ENCODE results near the gene CATSPERB.
"Not testable (repeated sequence)": the region's sequence is repeated elsewhere in the genome, so short reads cannot be mapped to it uniquely, and the experiment has no call there.

CATSPERB gene

GRCh38 chr14:91750634-91751198 is 18.8 kb upstream of the CATSPERB start:
- no peaks in the 10 kb centered on the region for H3K27me3 ChIP-seq (ENCODE audit: insufficient read depth, low read length)
- H3K9me3 ChIP-seq (ENCODE audit: low read length): no peaks in the 10 kb centered on the region
- H2AFZ ChIP-seq (ENCODE audit: low read depth, low read length): no peak overlapping the region
- H3K4me3 ChIP-seq (ENCODE audit: low read length): no peak overlapping the region
- no peaks in the 10 kb centered on the region for H3K36me3 ChIP-seq (ENCODE audit: insufficient read depth, low read length)
- no peaks in the 10 kb centered on the region for H3K4me1 ChIP-seq (ENCODE audit: insufficient read depth, low read length)

GRCh38 chr14:91749868-91750267 is 18.0 kb upstream of the CATSPERB start:
- Histone ChIP-seq H3K36me3 (ENCODE audit: insufficient read depth, low read length) (no peaks in the 10 kb centered on the region), H2AFZ (ENCODE audit: low read depth, low read length) (no peak overlapping the region), H3K9me3 (ENCODE audit: low read length) (no peaks in the 10 kb centered on the region), H3K4me3 (ENCODE audit: low read length) (no peak overlapping the region), H3K27me3 (ENCODE audit: insufficient read depth, low read length) (no peaks in the 10 kb centered on the region), H3K4me1 (ENCODE audit: insufficient read depth, low read length) (no peaks in the 10 kb centered on the region)

- no peak overlapping the region for H2AFZ ChIP-seq (ENCODE audit: low read depth, low read length)
- H3K4me3 ChIP-seq (ENCODE audit: low read length): no peak overlapping the region
- H3K27me3 ChIP-seq (ENCODE audit: insufficient read depth, low read length): no peaks in the 10 kb centered on the region
- no peaks in the 10 kb centered on the region for H3K4me1 ChIP-seq (ENCODE audit: insufficient read depth, low read length)
- H3K36me3 ChIP-seq (ENCODE audit: insufficient read depth, low read length): no peaks in the 10 kb centered on the region
- H3K9me3 ChIP-seq (ENCODE audit: low read length): no peaks in the 10 kb centered on the region
Observed at GRCh38 chr14:91748049-91748448, 16.2 kb upstream of the CATSPERB start.

GRCh38 chr14:91745344-91745743 is 13.5 kb upstream of the CATSPERB start:
- Histone ChIP-seq H3K4me1 (ENCODE audit: insufficient read depth, low read length) (no peaks in the 10 kb centered on the region), H2AFZ (ENCODE audit: low read depth, low read length) (no peak overlapping the region), H3K27me3 (ENCODE audit: insufficient read depth, low read length) (no peaks in the 10 kb centered on the region), H3K36me3 (ENCODE audit: insufficient read depth, low read length) (no peaks in the 10 kb centered on the region), H3K4me3 (ENCODE audit: low read length) (no peak overlapping the region), H3K9me3 (ENCODE audit: low read length) (no peaks in the 10 kb centered on the region)

GRCh38 chr14:91744068-91744480 is 12.2 kb upstream of the CATSPERB start:
- H3K27me3 ChIP-seq (ENCODE audit: insufficient read depth, low read length): no peaks in the 10 kb centered on the region

GRCh38 chr14:91743305-91743653 is 11.4 kb upstream of the CATSPERB start:
- Histone ChIP-seq H3K27me3 (ENCODE audit: insufficient read depth, low read length) (no peaks in the 10 kb centered on the region), H3K36me3 (ENCODE audit: insufficient read depth, low read length) (no peaks in the 10 kb centered on the region), H3K9me3 (ENCODE audit: low read length) (no peaks in the 10 kb centered on the region), H3K4me3 (ENCODE audit: low read length) (no peak overlapping the region), H2AFZ (ENCODE audit: low read depth, low read length) (no peak overlapping the region), H3K4me1 (ENCODE audit: insufficient read depth, low read length) (no peaks in the 10 kb centered on the region)

More at GRCh38 chr14:91744068-91744480, 12.2 kb upstream of the CATSPERB start:
- no peaks in the 10 kb centered on the region for H3K4me1 ChIP-seq (ENCODE audit: insufficient read depth, low read length)
- H2AFZ ChIP-seq (ENCODE audit: low read depth, low read length): no peak overlapping the region
- H3K9me3 ChIP-seq (ENCODE audit: low read length): no peaks in the 10 kb centered on the region
- no peak overlapping the region for H3K4me3 ChIP-seq (ENCODE audit: low read length)
- no peaks in the 10 kb centered on the region for H3K36me3 ChIP-seq (ENCODE audit: insufficient read depth, low read length)

- H3K4me1 ChIP-seq (ENCODE audit: insufficient read depth, low read length): no peaks in the 10 kb centered on the region
- H3K4me3 ChIP-seq (ENCODE audit: low read length): no peak overlapping the region
- H3K27me3 ChIP-seq (ENCODE audit: insufficient read depth, low read length): no peaks in the 10 kb centered on the region
- no peaks in the 10 kb centered on the region for H3K36me3 ChIP-seq (ENCODE audit: insufficient read depth, low read length)
- no peaks in the 10 kb centered on the region for H3K9me3 ChIP-seq (ENCODE audit: low read length)
- no peak overlapping the region for H2AFZ ChIP-seq (ENCODE audit: low read depth, low read length)
Observed at GRCh38 chr14:91742621-91743304, 10.9 kb upstream of the CATSPERB start.

- H3K36me3 ChIP-seq (ENCODE audit: insufficient read depth, low read length); H3K27me3 ChIP-seq (ENCODE audit: insufficient read depth, low read length); H3K4me1 ChIP-seq (ENCODE audit: insufficient read depth, low read length); H3K4me3 ChIP-seq (ENCODE audit: low read length); H2AFZ ChIP-seq (ENCODE audit: low read depth, low read length); H3K9me3 ChIP-seq (ENCODE audit: low read length): not testable (repeated sequence)
Observed at GRCh38 chr14:91739867-91740266, 8.0 kb upstream of the CATSPERB start.

- Histone ChIP-seq H3K36me3 (ENCODE audit: insufficient read depth, low read length) (no peaks in the 10 kb centered on the region), H3K4me3 (ENCODE audit: low read length) (no peak overlapping the region), H3K27me3 (ENCODE audit: insufficient read depth, low read length) (no peaks in the 10 kb centered on the region), H3K4me1 (ENCODE audit: insufficient read depth, low read length) (peaks cover 9% of the 10 kb centered on the region), H3K9me3 (ENCODE audit: low read length) (no peaks in the 10 kb centered on the region), H2AFZ (ENCODE audit: low read depth, low read length) (no peak overlapping the region)
Observed at GRCh38 chr14:91737619-91738018, 5.7 kb upstream of the CATSPERB start.

- H2AFZ ChIP-seq (ENCODE audit: low read depth, low read length): peak overlapping the region; percentile 15
- H3K27me3 ChIP-seq (ENCODE audit: insufficient read depth, low read length): no peaks in the 10 kb centered on the region
- H3K36me3 ChIP-seq (ENCODE audit: insufficient read depth, low read length): no peaks in the 10 kb centered on the region
- H3K9me3 ChIP-seq (ENCODE audit: low read length): no peaks in the 10 kb centered on the region
- peaks cover 13% of the 10 kb centered on the region for H3K4me1 ChIP-seq (ENCODE audit: insufficient read depth, low read length)
- no peak overlapping the region for H3K4me3 ChIP-seq (ENCODE audit: low read length)
Observed at GRCh38 chr14:91732859-91733477, 1.1 kb upstream of the CATSPERB start.

GRCh38 chr14:91732439-91732838 is 553 bp upstream of the CATSPERB start:
- Histone ChIP-seq H3K9me3 (ENCODE audit: low read length) (no peaks in the 10 kb centered on the region), H2AFZ (ENCODE audit: low read depth, low read length) (peak overlapping the region; percentile 15), H3K4me1 (ENCODE audit: insufficient read depth, low read length) (peaks cover 13% of the 10 kb centered on the region)

GRCh38 chr14:91731018-91731417 is 868 bp downstream of the CATSPERB start:
- H3K9me3 ChIP-seq (ENCODE audit: low read length): no peaks in the 10 kb centered on the region
- no peaks in the 10 kb centered on the region for H3K27me3 ChIP-seq (ENCODE audit: insufficient read depth, low read length)
- no peak overlapping the region for H3K4me3 ChIP-seq (ENCODE audit: low read length)
- H3K36me3 ChIP-seq (ENCODE audit: insufficient read depth, low read length): no peaks in the 10 kb centered on the region
- H2AFZ ChIP-seq (ENCODE audit: low read depth, low read length): no peak overlapping the region
- peaks cover 13% of the 10 kb centered on the region for H3K4me1 ChIP-seq (ENCODE audit: insufficient read depth, low read length)

More at GRCh38 chr14:91732439-91732838, 553 bp upstream of the CATSPERB start:
- H3K27me3 ChIP-seq (ENCODE audit: insufficient read depth, low read length): no peaks in the 10 kb centered on the region
- no peaks in the 10 kb centered on the region for H3K36me3 ChIP-seq (ENCODE audit: insufficient read depth, low read length)
- H3K4me3 ChIP-seq (ENCODE audit: low read length): no peak overlapping the region

GRCh38 chr14:91729756-91730155 is 2.1 kb downstream of the CATSPERB start:
- Histone ChIP-seq H3K36me3 (ENCODE audit: insufficient read depth, low read length) (no peaks in the 10 kb centered on the region), H3K4me1 (ENCODE audit: insufficient read depth, low read length) (peaks cover 13% of the 10 kb centered on the region), H3K4me3 (ENCODE audit: low read length) (no peak overlapping the region), H3K9me3 (ENCODE audit: low read length) (no peaks in the 10 kb centered on the region), H2AFZ (ENCODE audit: low read depth, low read length) (no peak overlapping the region), H3K27me3 (ENCODE audit: insufficient read depth, low read length) (no peaks in the 10 kb centered on the region)

Measured in neuron (in vitro differentiated cells).